HFF-Myc (cell line): ENCODE data around the gene CDRT4.

Source experiments
- DNase-seq: peaks from one replicate; pipeline ENCODE4 v3.0.0-alpha.2; 2011; ENCODE audit warnings: low read depth; ENCODE audit errors: extremely low read depth
- H3K4me3 ChIP-seq: replicated peaks from 2 replicates; pipeline ENCODE4 v1.5.1; 2011; ENCODE audit warnings: low read depth, mild to moderate bottlenecking, control low read depth, low read length
- CTCF ChIP-seq: IDR thresholded peaks from 2 replicates; pipeline ENCODE4 v1.5.1; 2012; ENCODE audit warnings: mild to moderate bottlenecking, low read depth, low read length, control low read depth; ENCODE audit errors: missing control alignments

Gene CDRT4

GRCh38 chr17:15493693-15494035 is 26.2 kb upstream of the CDRT4 start:
- TF ChIP-seq CTCF = no peak
- H3K4me3 ChIP-seq = no peak overlapping the region
- no peak for DNase-seq

- DNase-seq = no peak
- H3K4me3 ChIP-seq = no peak overlapping the region
- TF ChIP-seq CTCF = no peak
These were observed 25.6 kb upstream of the CDRT4 start for GRCh38 chr17:15492791-15493692.

GRCh38 chr17:15492186-15492585 is 24.8 kb upstream of the CDRT4 start:
- H3K4me3 ChIP-seq = no peak overlapping the region
- no peak for DNase-seq
- no peak for TF ChIP-seq CTCF

GRCh38 chr17:15490634-15491261 is 23.3 kb upstream of the CDRT4 start:
- peak; percentile 60 for DNase-seq
- H3K4me3 ChIP-seq = no peak overlapping the region
- TF ChIP-seq CTCF = no peak

GRCh38 chr17:15488557-15488956 is 21.1 kb upstream of the CDRT4 start:
- H3K4me3 ChIP-seq = no peak overlapping the region
- DNase-seq = no peak
- no peak for TF ChIP-seq CTCF

- DNase-seq = no peak
- TF ChIP-seq CTCF = no peak
- no peak overlapping the region for H3K4me3 ChIP-seq
These were observed 17.6 kb upstream of the CDRT4 start for GRCh38 chr17:15485045-15485444.

- H3K4me3 ChIP-seq = no peak overlapping the region
- TF ChIP-seq CTCF = no peak
- no peak for DNase-seq
These were observed 16.0 kb upstream of the CDRT4 start for GRCh38 chr17:15483431-15483830.
